ENCODE data around the gene PTPN6. TPM values are rescaled to one million over a fixed set of nuclear protein-coding genes. Genes with fewer than 3 reads are reported as not detected.

The PTPN6 gene
- total and polyA plus RNA-seq, 2 of the 13 experiments (the other 11 are each of a cell fraction or from before 2014, with no cell fraction given), result 10.5 to 10.6 TPM

- TF ChIP-seq, protein P1, sequence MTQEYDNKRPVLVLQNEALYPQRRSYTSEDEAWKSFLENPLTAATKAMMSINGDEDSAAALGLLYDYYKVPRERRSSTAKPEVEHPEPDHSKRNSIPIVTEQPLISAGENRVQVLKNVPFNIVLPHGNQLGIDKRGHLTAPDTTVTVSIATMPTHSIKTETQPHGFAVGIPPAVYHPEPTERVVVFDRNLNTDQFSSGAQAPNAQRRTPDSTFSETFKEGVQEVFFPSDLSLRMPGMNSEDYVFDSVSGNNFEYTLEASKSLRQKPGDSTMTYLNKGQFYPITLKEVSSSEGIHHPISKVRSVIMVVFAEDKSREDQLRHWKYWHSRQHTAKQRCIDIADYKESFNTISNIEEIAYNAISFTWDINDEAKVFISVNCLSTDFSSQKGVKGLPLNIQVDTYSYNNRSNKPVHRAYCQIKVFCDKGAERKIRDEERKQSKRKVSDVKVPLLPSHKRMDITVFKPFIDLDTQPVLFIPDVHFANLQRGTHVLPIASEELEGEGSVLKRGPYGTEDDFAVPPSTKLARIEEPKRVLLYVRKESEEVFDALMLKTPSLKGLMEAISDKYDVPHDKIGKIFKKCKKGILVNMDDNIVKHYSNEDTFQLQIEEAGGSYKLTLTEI (CRISPR knock-in tag; conservative IDR thresholded peaks at IDR 0.05), result no peak
- TF ChIP-seq ZKSCAN1 (IDR thresholded peaks at IDR 0.05; ENCODE audit: low read length) (no peak), PAWR (CRISPR knock-in tag; IDR thresholded peaks at IDR 0.05; ENCODE audit: borderline replicate concordance) (no peak), ZBTB42 (CRISPR knock-in tag; IDR thresholded peaks at IDR 0.05) (no peak), NR1H2 (CRISPR knock-in tag; IDR thresholded peaks at IDR 0.05; ENCODE audit: borderline replicate concordance, low read depth) (no peak), ELF3 (CRISPR knock-in tag; IDR thresholded peaks at IDR 0.05) (no peak), ZBTB38 (CRISPR knock-in tag; IDR thresholded peaks at IDR 0.05) (no peak), HNF1B (CRISPR knock-in tag; IDR thresholded peaks at IDR 0.05) (no peak), SRSF4 (IDR thresholded peaks at IDR 0.05; ENCODE audit: low read depth, low read length, poor library complexity, severe bottlenecking) (no peak), YY1 (IDR thresholded peaks at IDR 0.05; ENCODE audit: insufficient read depth, insufficient replicate concordance, low read depth, low read length) (no peak), POLR2AphosphoS5 (IDR thresholded peaks at IDR 0.05; ENCODE audit: low read depth, low read length) (no peak), ZNF660 (CRISPR knock-in tag; IDR thresholded peaks at IDR 0.05; ENCODE audit: borderline replicate concordance, low read depth) (no peak)
- TF ChIP-seq, protein P2, sequence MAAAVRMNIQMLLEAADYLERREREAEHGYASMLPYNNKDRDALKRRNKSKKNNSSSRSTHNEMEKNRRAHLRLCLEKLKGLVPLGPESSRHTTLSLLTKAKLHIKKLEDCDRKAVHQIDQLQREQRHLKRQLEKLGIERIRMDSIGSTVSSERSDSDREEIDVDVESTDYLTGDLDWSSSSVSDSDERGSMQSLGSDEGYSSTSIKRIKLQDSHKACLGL (CRISPR knock-in tag; IDR thresholded peaks at IDR 0.05), result no peak
- peaks cover 0 to 10% of the 10 kb centered on the region in 2 experiments; a peak in 2 of 5 replicates for H3K36me3 ChIP-seq (replicated peaks in 1 of 2; ENCODE audit: control insufficient read depth in 1 of 2, insufficient read depth in 2 of 2, low read length in 2 of 2)
- intact Hi-C loops (cut with micrococcal nuclease; ENCODE audit: unreplicated experiment), result no loop called here
- FAIRE-seq (no peak), ATAC-seq (no peak), DNase-seq (ENCODE audit: low spot score) (no peak)
- no peak overlapping the region for H3K9ac ChIP-seq (ENCODE audit: insufficient read depth, low read depth, low read length)
- POLR2A ChIA-PET, result interaction anchor here (0.6 to 2.5 kb wide), 6 partner anchors 12 to 182 kb away, joined by 3 to 12 read pairs (median 4); partner anchors contain the start of gene TPI1
- peaks cover 48% of the 10 kb centered on the region for H3K4me1 ChIP-seq (ENCODE audit: insufficient read depth, low read length)
- no peak overlapping the region for H3K27ac ChIP-seq (ENCODE audit: extremely low read length, insufficient read depth, low read length)
- H3K4me2 ChIP-seq (ENCODE audit: low read depth, low read length), result no peak overlapping the region
- CTCF ChIA-PET (ENCODE audit: low intra/inter-chr PET ratio, low total read pairs), result no interaction called here
- no peak overlapping the region for H2AFZ ChIP-seq (ENCODE audit: low read length)
- no peaks in the 10 kb centered on the region for H3K79me2 ChIP-seq (ENCODE audit: insufficient read depth, low read length)
- no peaks in the 10 kb centered on the region for H4K20me1 ChIP-seq (ENCODE audit: insufficient read depth, low read length)
- no peak overlapping the region for H3K4me3 ChIP-seq (replicated peaks in 1 of 3; ENCODE audit: insufficient read depth in 1 of 3, low read depth in 2 of 3, low read length in 3 of 3)
- no TSS peak for BruUV-seq (replicated peaks)
- H3K9me3 ChIP-seq (ENCODE audit: low read length), result no peaks in the 10 kb centered on the region
- in situ Hi-C loops (cut with HindIII; ENCODE audit: extremely low pct_ligation_motif_present, low pct_unique_long_range_greater_than_20kb), result loop anchor here (10.0 kb wide), 1 partner anchor 173 kb away; no protein-coding TSS in a partner anchor
- 90% methylated on average over 11 of the region's 12 CpGs for WGBS (ENCODE audit: low lambda C conversion rate)
- no peaks in the 10 kb centered on the region for H3K27me3 ChIP-seq (ENCODE audit: control insufficient read depth in 1 of 2, insufficient read depth in 2 of 2, low read length in 2 of 2)
Observed at GRCh38 chr12:6941782-6942181, 9.4 kb upstream of the PTPN6 start.
